HEK293 (cell line): ENCODE data around the gene SYNGR4.

Experiments
- EGR2 ChIP-seq: fragments of 450-650 bp; formaldehyde crosslinking; IDR thresholded peaks from 2 replicates; pipeline ENCODE4 v1.5.1; 2016; ENCODE audit warnings: low read depth, missing biosample characterization, missing genetic modification characterization
- GFI1B ChIP-seq: fragments of 450-650 bp; formaldehyde crosslinking; IDR thresholded peaks from 2 replicates; pipeline ENCODE4 v1.5.1; 2016; ENCODE audit warnings: missing biosample characterization, missing genetic modification characterization
- GLIS1 ChIP-seq: fragments of 450-650 bp; formaldehyde crosslinking; IDR thresholded peaks from 2 replicates; pipeline ENCODE4 v1.5.1; 2016; ENCODE audit warnings: missing biosample characterization, missing genetic modification characterization
- GLIS2 ChIP-seq: fragments of 450-650 bp; formaldehyde crosslinking; IDR thresholded peaks from 2 replicates; pipeline ENCODE4 v1.5.1; 2016; ENCODE audit warnings: missing biosample characterization, missing genetic modification characterization
- SCRT2 ChIP-seq: fragments of 450-650 bp; formaldehyde crosslinking; IDR thresholded peaks from 2 replicates; pipeline ENCODE4 v1.5.1; 2016; ENCODE audit warnings: missing biosample characterization, missing genetic modification characterization
- ZNF133 ChIP-seq: fragments of 450-650 bp; formaldehyde crosslinking; IDR thresholded peaks from 2 replicates; pipeline ENCODE4 v1.5.1; 2016; ENCODE audit warnings: missing biosample characterization, missing genetic modification characterization
- ZNF174 ChIP-seq: fragments of 450-650 bp; formaldehyde crosslinking; IDR thresholded peaks from 2 replicates; pipeline ENCODE4 v1.5.0; 2017; ENCODE audit warnings: missing biosample characterization, mild to moderate bottlenecking, missing genetic modification characterization
- ZNF19 ChIP-seq: fragments of 450-650 bp; formaldehyde crosslinking; IDR thresholded peaks from 2 replicates; pipeline ENCODE4; 2016; ENCODE audit warnings: missing biosample characterization, missing genetic modification characterization, low read depth
- ZNF202 ChIP-seq: fragments of 450-650 bp; formaldehyde crosslinking; IDR thresholded peaks from 2 replicates; pipeline ENCODE4 v1.5.1; 2016; ENCODE audit warnings: missing biosample characterization, missing genetic modification characterization, borderline replicate concordance
- ZNF239 ChIP-seq: fragments of 450-650 bp; formaldehyde crosslinking; IDR thresholded peaks from 2 replicates; pipeline ENCODE4 v1.5.1; 2016; ENCODE audit warnings: missing biosample characterization, missing genetic modification characterization
- ZNF248 ChIP-seq: fragments of 450-650 bp; formaldehyde crosslinking; IDR thresholded peaks from 2 replicates; pipeline ENCODE4 v1.5.1; 2017; ENCODE audit warnings: missing biosample characterization, missing genetic modification characterization
- ZNF266 ChIP-seq: fragments of 450-650 bp; formaldehyde crosslinking; IDR thresholded peaks from 2 replicates; pipeline ENCODE4 v1.5.1; 2016; ENCODE audit warnings: missing biosample characterization, missing genetic modification characterization, low read depth
- ZNF292 ChIP-seq: fragments of 450-650 bp; formaldehyde crosslinking; IDR thresholded peaks from 2 replicates; pipeline ENCODE4 v1.5.1; 2016; ENCODE audit warnings: low read depth, missing biosample characterization, missing genetic modification characterization, borderline replicate concordance
- ZNF311 ChIP-seq: fragments of 450-650 bp; formaldehyde crosslinking; IDR thresholded peaks from 2 replicates; pipeline ENCODE4 v1.5.1; 2017; ENCODE audit warnings: missing biosample characterization, missing genetic modification characterization, borderline replicate concordance
- ZNF354C ChIP-seq: fragments of 450-650 bp; formaldehyde crosslinking; IDR thresholded peaks from 2 replicates; pipeline ENCODE4 v1.5.1; 2016; ENCODE audit warnings: missing biosample characterization, missing genetic modification characterization, low read depth, borderline replicate concordance
- ZNF391 ChIP-seq: fragments of 450-650 bp; formaldehyde crosslinking; IDR thresholded peaks from 2 replicates; pipeline ENCODE4 v1.5.1; 2016; ENCODE audit warnings: low read depth, missing biosample characterization, missing genetic modification characterization, borderline replicate concordance
- ZNF518A ChIP-seq: fragments of 450-650 bp; formaldehyde crosslinking; conservative IDR thresholded peaks from 2 replicates; pipeline ENCODE4 v1.5.1; 2016; ENCODE audit warnings: low read depth, missing biosample characterization, missing genetic modification characterization
- ZNF560 ChIP-seq: fragments of 450-650 bp; formaldehyde crosslinking; IDR thresholded peaks from 2 replicates; pipeline ENCODE4 v1.5.1; 2017; ENCODE audit warnings: missing biosample characterization, missing genetic modification characterization, borderline replicate concordance
- ZNF580 ChIP-seq: fragments of 450-650 bp; formaldehyde crosslinking; IDR thresholded peaks from 2 replicates; pipeline ENCODE4 v1.5.1; 2016; ENCODE audit warnings: missing biosample characterization, missing genetic modification characterization
- ZNF626 ChIP-seq: fragments of 450-650 bp; sonication (Bioruptor Pico); formaldehyde crosslinking; IDR thresholded peaks from 2 replicates; pipeline ENCODE4 v1.5.1; 2018; ENCODE audit warnings: missing biosample characterization, missing genetic modification characterization, inconsistent platforms
- ZNF660 ChIP-seq: fragments of 450-650 bp; IDR thresholded peaks from 2 replicates; pipeline ENCODE4 v1.5.1; 2018; ENCODE audit warnings: missing biosample characterization, mild to moderate bottlenecking, missing genetic modification characterization
- ZSCAN18 ChIP-seq: fragments of 450-650 bp; formaldehyde crosslinking; IDR thresholded peaks from 2 replicates; pipeline ENCODE4 v1.5.1; 2016; ENCODE audit warnings: missing biosample characterization, missing genetic modification characterization
- TF ChIP-seq, protein P1 (sequence below): fragments of 450-650 bp; formaldehyde crosslinking; IDR thresholded peaks from 2 replicates; pipeline ENCODE4 v1.5.1; 2016; ENCODE audit warnings: missing biosample characterization, missing genetic modification characterization
- TF ChIP-seq, protein P2 (sequence below): fragments of 450-650 bp; formaldehyde crosslinking; IDR thresholded peaks from 2 replicates; pipeline ENCODE4 v1.5.1; 2017; ENCODE audit warnings: missing biosample characterization, missing genetic modification characterization
- TF ChIP-seq, protein P3 (sequence below): fragments of 450-650 bp; formaldehyde crosslinking; IDR thresholded peaks from 2 replicates; pipeline ENCODE4 v1.5.1; 2017; ENCODE audit warnings: missing biosample characterization, missing genetic modification characterization
- TF ChIP-seq, protein P4 (sequence below): fragments of 450-650 bp; formaldehyde crosslinking; IDR thresholded peaks from 2 replicates; pipeline ENCODE4 v1.5.1; 2016; ENCODE audit warnings: missing biosample characterization, missing genetic modification characterization, borderline replicate concordance

The SYNGR4 gene

DNA sequence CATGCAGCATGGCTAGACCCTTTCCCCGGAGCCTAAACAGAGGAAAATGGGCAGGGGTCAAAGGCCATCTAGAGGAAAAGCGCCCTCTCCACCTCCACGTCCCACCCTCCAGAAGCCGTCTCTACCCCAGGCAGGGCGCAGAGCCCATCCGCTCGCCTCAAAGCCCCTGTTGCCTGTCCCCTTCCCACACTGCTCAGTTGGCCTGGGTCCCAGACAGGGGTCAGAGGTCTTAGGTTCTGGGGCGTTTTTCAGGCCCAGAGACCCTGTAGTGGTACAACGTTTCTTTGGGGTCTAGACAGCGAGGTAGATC is 712 bp upstream of the SYNGR4 start (continued):
- TF ChIP-seq ZNF19 (tag by site-specific recombination) (no peak), ZNF248 (no peak), GLIS1 (tag by site-specific recombination) (no peak; the same call in 1 of the 2 replicates), ZSCAN18 (tag by site-specific recombination) (no peak), ZNF560 (tag by site-specific recombination) (no peak), ZNF133 (tag by site-specific recombination) (no peak), ZNF266 (tag by site-specific recombination) (no peak), EGR2 (no peak), ZNF518A (tag by site-specific recombination) (no peak), ZNF174 (tag by site-specific recombination) (no peak), ZNF391 (no peak), GFI1B (tag by site-specific recombination) (no peak), ZNF311 (tag by site-specific recombination) (no peak), SCRT2 (tag by site-specific recombination) (peak; percentile 74), ZNF660 (tag by site-specific recombination) (peak; percentile 59), ZNF626 (tag by site-specific recombination) (no peak), ZNF354C (tag by site-specific recombination) (no peak), ZNF292 (tag by site-specific recombination) (no peak), ZNF239 (no peak), GLIS2 (tag by site-specific recombination) (peak; percentile 72; the same call in 1 of the 2 replicates), ZNF202 (tag by site-specific recombination) (no peak), ZNF580 (tag by site-specific recombination) (peak; percentile 25; the same call in 1 of the 2 replicates)
- TF ChIP-seq, protein P1, sequence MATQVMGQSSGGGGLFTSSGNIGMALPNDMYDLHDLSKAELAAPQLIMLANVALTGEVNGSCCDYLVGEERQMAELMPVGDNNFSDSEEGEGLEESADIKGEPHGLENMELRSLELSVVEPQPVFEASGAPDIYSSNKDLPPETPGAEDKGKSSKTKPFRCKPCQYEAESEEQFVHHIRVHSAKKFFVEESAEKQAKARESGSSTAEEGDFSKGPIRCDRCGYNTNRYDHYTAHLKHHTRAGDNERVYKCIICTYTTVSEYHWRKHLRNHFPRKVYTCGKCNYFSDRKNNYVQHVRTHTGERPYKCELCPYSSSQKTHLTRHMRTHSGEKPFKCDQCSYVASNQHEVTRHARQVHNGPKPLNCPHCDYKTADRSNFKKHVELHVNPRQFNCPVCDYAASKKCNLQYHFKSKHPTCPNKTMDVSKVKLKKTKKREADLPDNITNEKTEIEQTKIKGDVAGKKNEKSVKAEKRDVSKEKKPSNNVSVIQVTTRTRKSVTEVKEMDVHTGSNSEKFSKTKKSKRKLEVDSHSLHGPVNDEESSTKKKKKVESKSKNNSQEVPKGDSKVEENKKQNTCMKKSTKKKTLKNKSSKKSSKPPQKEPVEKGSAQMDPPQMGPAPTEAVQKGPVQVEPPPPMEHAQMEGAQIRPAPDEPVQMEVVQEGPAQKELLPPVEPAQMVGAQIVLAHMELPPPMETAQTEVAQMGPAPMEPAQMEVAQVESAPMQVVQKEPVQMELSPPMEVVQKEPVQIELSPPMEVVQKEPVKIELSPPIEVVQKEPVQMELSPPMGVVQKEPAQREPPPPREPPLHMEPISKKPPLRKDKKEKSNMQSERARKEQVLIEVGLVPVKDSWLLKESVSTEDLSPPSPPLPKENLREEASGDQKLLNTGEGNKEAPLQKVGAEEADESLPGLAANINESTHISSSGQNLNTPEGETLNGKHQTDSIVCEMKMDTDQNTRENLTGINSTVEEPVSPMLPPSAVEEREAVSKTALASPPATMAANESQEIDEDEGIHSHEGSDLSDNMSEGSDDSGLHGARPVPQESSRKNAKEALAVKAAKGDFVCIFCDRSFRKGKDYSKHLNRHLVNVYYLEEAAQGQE, result no peak
- TF ChIP-seq, protein P2, sequence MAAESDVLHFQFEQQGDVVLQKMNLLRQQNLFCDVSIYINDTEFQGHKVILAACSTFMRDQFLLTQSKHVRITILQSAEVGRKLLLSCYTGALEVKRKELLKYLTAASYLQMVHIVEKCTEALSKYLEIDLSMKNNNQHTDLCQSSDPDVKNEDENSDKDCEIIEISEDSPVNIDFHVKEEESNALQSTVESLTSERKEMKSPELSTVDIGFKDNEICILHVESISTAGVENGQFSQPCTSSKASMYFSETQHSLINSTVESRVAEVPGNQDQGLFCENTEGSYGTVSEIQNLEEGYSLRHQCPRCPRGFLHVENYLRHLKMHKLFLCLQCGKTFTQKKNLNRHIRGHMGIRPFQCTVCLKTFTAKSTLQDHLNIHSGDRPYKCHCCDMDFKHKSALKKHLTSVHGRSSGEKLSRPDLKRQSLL (tag by site-specific recombination), result no peak
- TF ChIP-seq, protein P3, sequence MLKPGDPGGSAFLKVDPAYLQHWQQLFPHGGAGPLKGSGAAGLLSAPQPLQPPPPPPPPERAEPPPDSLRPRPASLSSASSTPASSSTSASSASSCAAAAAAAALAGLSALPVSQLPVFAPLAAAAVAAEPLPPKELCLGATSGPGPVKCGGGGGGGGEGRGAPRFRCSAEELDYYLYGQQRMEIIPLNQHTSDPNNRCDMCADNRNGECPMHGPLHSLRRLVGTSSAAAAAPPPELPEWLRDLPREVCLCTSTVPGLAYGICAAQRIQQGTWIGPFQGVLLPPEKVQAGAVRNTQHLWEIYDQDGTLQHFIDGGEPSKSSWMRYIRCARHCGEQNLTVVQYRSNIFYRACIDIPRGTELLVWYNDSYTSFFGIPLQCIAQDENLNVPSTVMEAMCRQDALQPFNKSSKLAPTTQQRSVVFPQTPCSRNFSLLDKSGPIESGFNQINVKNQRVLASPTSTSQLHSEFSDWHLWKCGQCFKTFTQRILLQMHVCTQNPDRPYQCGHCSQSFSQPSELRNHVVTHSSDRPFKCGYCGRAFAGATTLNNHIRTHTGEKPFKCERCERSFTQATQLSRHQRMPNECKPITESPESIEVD, result no peak
- TF ChIP-seq, protein P4, sequence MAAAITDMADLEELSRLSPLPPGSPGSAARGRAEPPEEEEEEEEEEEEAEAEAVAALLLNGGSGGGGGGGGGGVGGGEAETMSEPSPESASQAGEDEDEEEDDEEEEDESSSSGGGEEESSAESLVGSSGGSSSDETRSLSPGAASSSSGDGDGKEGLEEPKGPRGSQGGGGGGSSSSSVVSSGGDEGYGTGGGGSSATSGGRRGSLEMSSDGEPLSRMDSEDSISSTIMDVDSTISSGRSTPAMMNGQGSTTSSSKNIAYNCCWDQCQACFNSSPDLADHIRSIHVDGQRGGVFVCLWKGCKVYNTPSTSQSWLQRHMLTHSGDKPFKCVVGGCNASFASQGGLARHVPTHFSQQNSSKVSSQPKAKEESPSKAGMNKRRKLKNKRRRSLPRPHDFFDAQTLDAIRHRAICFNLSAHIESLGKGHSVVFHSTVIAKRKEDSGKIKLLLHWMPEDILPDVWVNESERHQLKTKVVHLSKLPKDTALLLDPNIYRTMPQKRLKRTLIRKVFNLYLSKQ, result no peak
